Astrocyte (in vitro differentiated cells and primary cell): ENCODE data around the gene FAM222B.

Experiments
- CTCF ChIP-seq: IDR thresholded peaks from 2 replicates; pipeline ENCODE4 v1.5.1; 2011; ENCODE audit warnings: low read depth, mild to moderate bottlenecking, inconsistent platforms, low read length, moderate library complexity; ENCODE audit not compliant: insufficient read depth
- EZH2 ChIP-seq: IDR thresholded peaks from 2 replicates; pipeline ENCODE4 v1.6.1; 2012; ENCODE audit warnings: mild to moderate bottlenecking, low read length, inconsistent platforms; ENCODE audit not compliant: insufficient read depth

- no peak for TF ChIP-seq CTCF
- TF ChIP-seq EZH2: no peak
These were observed 699 bp downstream of the FAM222B start for GRCh38 chr17:28841901-28842281.
